GM18951 (cell line): ENCODE results near the gene LEF1.

Experiments
- POLR2A ChIP-seq: IDR thresholded peaks from 4 replicates; pipeline ENCODE4 v1.6.1; 2011; ENCODE audit warnings: mild to moderate bottlenecking; ENCODE audit not compliant: insufficient read length, insufficient read depth; ENCODE audit errors: extremely low read depth
- in situ Hi-C: fragments of 300-500 bp; cut with MboI; formaldehyde crosslinking; loops from one replicate; pipeline ENCODE4 v1.12.0; 2022; ENCODE audit warnings: low sequenced_read_pairs, mixed read lengths, inconsistent platforms; ENCODE audit not compliant: unreplicated experiment

LEF1 gene

GRCh38 chr4:108192056-108192455 is 23.3 kb upstream of the LEF1 start:
- in situ Hi-C loops, result no loop called here
- no peak for TF ChIP-seq POLR2A

DNA sequence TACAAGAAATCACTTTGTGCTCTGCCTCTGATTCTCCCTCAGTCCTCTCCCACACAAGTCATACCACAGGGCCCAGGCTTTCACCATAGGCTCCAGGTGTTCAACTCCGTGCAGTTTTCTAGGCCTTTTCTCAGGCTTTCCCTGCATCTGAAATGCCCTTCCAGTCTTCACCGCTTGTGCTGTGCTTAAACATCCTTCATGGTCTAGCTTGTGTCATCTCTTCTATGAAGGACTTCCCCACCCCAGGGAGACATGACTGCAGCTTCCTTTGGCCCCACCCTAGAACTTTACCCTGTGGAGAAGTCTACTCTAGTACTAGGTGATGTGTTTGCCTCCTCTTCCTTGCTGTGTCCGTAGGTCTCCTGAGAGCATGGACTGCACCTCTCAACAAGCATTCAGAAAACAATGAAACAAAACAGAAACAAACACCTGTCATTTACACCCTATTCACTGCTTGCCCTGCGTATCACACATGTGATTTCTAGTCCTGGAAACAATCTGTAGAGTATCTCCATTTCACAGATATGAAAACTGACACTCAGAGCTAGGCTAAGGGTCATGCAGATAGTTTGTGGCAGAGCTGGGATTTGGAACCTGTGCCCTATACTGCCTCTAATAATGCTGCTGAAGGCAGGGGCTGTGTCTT is 22.7 kb upstream of the LEF1 start:
- in situ Hi-C loops, result no loop called here
- TF ChIP-seq POLR2A, result no peak

DNA sequence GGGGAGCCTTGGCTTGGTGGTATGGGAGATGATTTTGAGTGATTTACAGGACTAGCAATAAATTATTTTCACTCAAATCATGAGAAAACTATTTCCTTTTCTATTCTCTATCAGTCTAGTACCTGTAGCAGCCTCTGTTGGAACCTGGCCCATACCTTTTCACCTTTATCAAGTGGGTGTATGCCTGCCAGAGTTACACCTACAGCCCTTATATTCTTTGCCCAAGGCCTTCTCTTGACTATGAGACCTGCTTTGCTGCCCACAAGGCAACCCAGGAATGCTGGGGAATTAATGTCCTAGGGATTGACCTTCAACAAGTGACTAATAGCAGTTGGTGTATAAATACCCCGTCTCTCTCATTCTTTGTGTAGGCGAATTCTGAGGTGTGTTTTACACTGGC is 20.0 kb upstream of the LEF1 start:
- no peak for TF ChIP-seq POLR2A
- in situ Hi-C loops, result no loop called here

- no peak for TF ChIP-seq POLR2A
- in situ Hi-C loops, result no loop called here
Observed at GRCh38 chr4:108185252-108185651, 16.5 kb upstream of the LEF1 start.

GRCh38 chr4:108184453-108185049 is 15.8 kb upstream of the LEF1 start:
- in situ Hi-C loops, result no loop called here

GRCh38 chr4:108181704-108182103 is 13.0 kb upstream of the LEF1 start:
- in situ Hi-C loops, result no loop called here

More at GRCh38 chr4:108184453-108185049, 15.8 kb upstream of the LEF1 start:
- no peak for TF ChIP-seq POLR2A

GRCh38 chr4:108180513-108180912 is 11.8 kb upstream of the LEF1 start:
- no peak for TF ChIP-seq POLR2A
- in situ Hi-C loops, result no loop called here

More at GRCh38 chr4:108181704-108182103, 13.0 kb upstream of the LEF1 start:
- no peak for TF ChIP-seq POLR2A

GRCh38 chr4:108175966-108176365 is 7.2 kb upstream of the LEF1 start:
- TF ChIP-seq POLR2A, result no peak
- in situ Hi-C loops, result no loop called here

- in situ Hi-C loops, result no loop called here
- no peak for TF ChIP-seq POLR2A
Observed at GRCh38 chr4:108174856-108175255, 6.1 kb upstream of the LEF1 start.

- TF ChIP-seq POLR2A, result no peak
- in situ Hi-C loops, result no loop called here
Observed at GRCh38 chr4:108173599-108174057, 4.9 kb upstream of the LEF1 start.

GRCh38 chr4:108172753-108173598 is 4.2 kb upstream of the LEF1 start:
- peak; percentile 30 for TF ChIP-seq POLR2A
- in situ Hi-C loops, result no loop called here

GRCh38 chr4:108172231-108172752 is 3.6 kb upstream of the LEF1 start:
- in situ Hi-C loops, result no loop called here
- TF ChIP-seq POLR2A, result no peak

DNA sequence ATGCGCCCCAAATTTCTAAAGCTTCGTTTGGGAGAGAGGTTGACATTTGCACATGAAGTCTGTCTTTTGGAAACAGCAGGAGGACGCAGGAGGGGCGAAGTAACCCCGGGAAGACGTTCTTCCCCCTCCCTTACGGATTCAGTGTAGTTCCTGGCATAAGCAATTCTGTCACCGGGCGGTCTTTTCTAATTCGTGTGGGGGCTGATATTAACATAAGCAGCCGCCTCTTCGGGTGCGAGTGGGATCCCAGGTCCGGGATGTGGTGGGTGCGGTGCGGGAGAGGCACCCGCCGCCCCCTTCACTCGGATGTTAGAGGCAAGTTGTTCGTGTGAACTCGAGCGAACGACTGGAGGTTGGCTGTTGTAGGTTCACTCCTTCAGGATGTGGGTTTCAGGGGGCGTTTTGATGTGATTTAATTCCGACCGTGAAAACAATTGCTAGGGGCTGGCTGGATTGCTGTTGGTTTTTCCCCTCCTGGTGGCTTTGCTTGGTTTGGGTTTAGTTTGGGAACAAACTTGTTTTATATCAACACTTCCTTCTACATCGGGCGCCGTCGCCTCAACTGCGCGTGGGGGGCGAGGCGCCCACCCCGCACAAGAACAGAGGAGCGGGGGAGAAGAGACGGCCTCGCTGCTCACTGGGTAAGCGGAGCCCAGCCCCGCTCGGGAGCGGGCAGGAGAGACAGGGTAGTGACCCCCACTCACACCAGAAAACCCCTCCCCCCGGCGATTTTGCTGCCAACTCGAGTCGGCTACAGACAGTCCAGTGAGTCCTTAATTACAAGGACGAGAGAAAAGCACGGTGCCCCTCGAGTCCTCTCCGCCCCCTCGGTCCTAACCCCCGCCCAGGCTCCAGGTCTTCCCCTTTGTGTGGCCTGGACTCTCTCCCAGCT is 2.9 kb upstream of the LEF1 start:
- in situ Hi-C loops, result no loop called here
- no peak for TF ChIP-seq POLR2A
